D341Med (cell line): ENCODE data around the gene RHO.

Experiments
- DNase-seq: peaks from one replicate; pipeline ENCODE4 v3.0.0; 2012; ENCODE audit warnings: low spot score

RHO gene

DNA sequence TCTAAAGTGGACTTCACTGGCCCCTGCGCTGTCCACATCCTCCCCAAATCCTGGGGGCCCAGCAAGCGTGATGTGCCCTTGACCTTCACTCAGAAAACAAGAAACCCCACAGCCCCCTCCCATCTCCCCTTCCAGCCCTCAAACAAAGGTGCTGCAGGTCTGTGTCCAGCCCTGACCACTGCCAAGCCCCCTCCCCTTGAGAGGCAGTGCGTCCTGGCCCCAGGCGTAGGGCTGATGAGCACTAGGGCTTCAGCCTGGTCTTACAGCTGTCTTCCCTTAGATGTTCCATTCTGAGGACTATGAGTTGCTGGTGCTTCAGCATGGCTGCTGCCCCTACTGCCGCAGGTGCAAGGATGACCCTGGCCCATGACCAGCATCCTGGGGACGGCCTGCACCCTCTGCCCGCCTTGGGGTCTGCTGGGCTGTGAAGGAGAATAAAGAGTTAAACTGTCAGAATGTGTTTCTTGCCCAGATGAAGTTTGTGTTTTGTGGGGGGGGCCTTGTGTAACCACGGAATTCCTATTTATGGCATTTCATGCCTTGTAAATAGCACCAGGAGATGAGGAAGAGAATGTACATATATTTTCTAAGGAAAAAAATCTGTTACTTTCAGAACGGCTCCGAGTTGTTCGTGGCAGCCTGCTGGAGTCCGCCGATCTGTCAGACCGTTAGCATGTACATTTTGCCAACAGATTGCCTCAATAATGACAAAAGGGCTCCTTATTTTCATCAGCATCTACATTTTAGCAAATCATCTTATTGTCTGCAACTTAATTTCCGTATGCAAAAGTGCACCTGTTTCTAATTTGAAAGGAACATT is 8.3 kb upstream of the RHO start:
- DNase-seq: no peak

DNA sequence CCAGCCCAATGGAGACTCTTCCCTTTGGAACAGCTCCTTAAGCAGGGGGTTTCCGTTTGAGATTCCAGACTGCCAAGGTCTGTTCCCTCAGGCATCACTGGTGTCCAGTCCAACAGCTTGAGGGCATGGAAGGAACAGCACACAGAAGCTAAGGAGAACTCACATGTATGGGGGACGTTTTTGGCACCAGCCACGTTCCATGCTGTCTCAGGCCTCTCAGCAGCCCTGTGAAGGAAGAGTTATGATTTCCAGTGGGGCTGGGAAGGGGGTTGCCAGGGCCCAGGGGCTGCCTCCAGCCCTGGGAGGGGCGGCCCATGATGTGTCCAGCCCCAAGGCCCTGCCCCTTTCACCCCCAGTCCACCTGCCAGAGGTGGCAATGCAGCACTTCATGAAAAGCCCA is 7.5 kb upstream of the RHO start:
- DNase-seq: no peak

- no peak for DNase-seq
Measured at GRCh38 chr3:129521611-129522010, 6.8 kb upstream of the RHO start.

GRCh38 chr3:129522953-129523352 is 5.5 kb upstream of the RHO start:
- DNase-seq: no peak

GRCh38 chr3:129524081-129524480 is 4.4 kb upstream of the RHO start:
- DNase-seq: no peak

DNA sequence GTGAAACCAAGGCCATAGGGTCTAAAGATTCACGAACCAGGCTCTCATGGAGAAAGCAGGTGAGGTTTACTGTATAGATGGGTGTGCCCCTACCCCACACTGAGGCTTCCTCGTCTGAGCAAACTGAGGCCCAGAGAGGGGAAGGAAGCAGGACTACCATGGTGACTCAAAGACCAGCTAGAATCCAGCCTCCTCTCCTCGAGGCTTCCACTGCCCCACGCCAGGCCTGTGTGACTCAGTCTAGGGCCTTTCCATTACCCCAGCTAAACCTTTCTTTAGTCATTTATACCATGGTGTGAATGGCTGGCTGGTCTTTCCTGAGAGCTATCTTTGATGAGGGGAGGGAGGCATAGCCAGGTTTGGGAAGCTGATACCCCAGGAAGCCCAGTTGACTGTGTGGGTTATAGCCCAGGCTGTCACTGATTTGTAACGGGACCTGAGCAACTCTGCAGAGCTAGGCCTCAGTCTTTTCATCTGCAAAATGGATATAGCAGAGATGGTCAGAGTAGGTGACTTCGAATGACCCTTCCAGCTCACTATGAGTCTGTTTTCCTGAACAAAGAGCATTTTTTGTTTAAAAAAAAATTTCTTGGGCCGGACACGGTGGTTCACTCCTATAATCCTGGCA is 3.0 kb upstream of the RHO start:
- DNase-seq: no peak

DNA sequence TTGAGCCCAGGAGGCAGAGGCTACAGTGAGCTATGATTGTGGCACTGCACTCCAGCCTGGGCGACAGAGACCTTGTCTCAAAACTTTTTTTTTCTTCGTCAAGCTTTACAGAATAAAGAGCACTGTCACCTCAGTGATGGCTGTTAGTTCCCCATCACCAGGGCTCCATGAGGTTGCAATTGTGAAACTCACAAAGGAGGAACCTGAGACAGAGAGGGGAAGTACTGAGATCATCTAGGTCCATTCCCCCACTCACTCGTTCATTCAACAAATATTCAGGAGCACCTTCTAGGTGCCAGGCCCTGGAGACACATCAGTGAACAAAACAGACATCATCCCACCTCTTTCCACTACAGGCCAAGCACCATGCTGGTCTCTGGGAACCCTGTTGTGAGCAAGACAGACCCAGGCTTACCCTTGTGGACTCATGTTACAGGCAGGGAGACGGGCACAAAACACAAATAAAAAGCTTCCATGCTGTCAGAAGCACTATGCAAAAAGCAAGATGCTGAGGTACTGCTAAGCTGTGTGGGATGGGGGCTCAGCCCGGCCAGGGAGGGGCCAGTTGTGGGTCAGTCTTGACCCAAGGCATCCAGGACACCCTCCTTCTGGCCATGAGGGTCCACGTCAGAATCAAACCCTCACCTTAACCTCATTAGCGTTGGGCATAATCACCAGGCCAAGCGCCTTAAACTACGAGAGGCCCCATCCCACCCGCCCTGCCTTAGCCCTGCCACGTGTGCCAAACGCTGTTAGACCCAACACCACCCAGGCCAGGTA is 2.1 kb upstream of the RHO start:
- DNase-seq: no peak

- DNase-seq: no peak
Measured at GRCh38 chr3:129527262-129527661, 1.2 kb upstream of the RHO start.

DNA sequence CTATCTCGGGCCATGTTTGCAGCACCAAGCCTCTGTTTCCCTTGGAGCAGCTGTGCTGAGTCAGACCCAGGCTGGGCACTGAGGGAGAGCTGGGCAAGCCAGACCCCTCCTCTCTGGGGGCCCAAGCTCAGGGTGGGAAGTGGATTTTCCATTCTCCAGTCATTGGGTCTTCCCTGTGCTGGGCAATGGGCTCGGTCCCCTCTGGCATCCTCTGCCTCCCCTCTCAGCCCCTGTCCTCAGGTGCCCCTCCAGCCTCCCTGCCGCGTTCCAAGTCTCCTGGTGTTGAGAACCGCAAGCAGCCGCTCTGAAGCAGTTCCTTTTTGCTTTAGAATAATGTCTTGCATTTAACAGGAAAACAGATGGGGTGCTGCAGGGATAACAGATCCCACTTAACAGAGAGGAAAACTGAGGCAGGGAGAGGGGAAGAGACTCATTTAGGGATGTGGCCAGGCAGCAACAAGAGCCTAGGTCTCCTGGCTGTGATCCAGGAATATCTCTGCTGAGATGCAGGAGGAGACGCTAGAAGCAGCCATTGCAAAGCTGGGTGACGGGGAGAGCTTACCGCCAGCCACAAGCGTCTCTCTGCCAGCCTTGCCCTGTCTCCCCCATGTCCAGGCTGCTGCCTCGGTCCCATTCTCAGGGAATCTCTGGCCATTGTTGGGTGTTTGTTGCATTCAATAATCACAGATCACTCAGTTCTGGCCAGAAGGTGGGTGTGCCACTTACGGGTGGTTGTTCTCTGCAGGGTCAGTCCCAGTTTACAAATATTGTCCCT is 1.2 kb downstream of the RHO start:
- no peak for DNase-seq

- no peak for DNase-seq
Measured at GRCh38 chr3:129530251-129530791, 1.9 kb downstream of the RHO start.

- DNase-seq: no peak
Measured at GRCh38 chr3:129530821-129531220, 2.4 kb downstream of the RHO start.

DNA sequence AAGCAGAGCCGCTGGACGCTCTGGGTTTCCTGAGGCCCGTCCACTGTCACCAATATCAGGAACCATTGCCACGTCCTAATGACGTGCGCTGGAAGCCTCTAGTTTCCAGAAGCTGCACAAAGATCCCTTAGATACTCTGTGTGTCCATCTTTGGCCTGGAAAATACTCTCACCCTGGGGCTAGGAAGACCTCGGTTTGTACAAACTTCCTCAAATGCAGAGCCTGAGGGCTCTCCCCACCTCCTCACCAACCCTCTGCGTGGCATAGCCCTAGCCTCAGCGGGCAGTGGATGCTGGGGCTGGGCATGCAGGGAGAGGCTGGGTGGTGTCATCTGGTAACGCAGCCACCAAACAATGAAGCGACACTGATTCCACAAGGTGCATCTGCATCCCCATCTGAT is 3.3 kb downstream of the RHO start:
- no peak for DNase-seq

GRCh38 chr3:129532261-129532660 is 3.8 kb downstream of the RHO start:
- no peak for DNase-seq

DNA sequence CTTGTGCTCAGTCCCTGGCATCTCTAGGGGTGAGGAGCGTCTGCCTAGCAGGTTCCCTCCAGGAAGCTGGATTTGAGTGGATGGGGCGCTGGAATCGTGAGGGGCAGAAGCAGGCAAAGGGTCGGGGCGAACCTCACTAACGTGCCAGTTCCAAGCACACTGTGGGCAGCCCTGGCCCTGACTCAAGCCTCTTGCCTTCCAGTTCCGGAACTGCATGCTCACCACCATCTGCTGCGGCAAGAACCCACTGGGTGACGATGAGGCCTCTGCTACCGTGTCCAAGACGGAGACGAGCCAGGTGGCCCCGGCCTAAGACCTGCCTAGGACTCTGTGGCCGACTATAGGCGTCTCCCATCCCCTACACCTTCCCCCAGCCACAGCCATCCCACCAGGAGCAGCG is 5.0 kb downstream of the RHO start:
- no peak for DNase-seq

DNA sequence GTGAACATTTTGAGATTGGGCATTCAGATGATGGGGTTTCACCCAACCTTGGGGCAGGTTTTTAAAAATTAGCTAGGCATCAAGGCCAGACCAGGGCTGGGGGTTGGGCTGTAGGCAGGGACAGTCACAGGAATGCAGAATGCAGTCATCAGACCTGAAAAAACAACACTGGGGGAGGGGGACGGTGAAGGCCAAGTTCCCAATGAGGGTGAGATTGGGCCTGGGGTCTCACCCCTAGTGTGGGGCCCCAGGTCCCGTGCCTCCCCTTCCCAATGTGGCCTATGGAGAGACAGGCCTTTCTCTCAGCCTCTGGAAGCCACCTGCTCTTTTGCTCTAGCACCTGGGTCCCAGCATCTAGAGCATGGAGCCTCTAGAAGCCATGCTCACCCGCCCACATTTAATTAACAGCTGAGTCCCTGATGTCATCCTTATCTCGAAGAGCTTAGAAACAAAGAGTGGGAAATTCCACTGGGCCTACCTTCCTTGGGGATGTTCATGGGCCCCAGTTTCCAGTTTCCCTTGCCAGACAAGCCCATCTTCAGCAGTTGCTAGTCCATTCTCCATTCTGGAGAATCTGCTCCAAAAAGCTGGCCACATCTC is 6.1 kb downstream of the RHO start:
- DNase-seq: no peak

DNA sequence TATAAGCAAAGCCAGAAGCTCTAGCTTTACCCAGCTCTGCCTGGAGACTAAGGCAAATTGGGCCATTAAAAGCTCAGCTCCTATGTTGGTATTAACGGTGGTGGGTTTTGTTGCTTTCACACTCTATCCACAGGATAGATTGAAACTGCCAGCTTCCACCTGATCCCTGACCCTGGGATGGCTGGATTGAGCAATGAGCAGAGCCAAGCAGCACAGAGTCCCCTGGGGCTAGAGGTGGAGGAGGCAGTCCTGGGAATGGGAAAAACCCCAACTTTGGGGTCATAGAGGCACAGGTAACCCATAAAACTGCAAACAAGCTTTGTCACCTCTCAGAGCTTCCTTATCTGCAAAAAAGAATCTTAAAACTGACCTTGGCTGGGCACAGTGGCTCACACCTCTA is 6.6 kb downstream of the RHO start:
- DNase-seq: no peak

- DNase-seq: no peak
Measured at GRCh38 chr3:129536374-129536667, 7.9 kb downstream of the RHO start.

- DNase-seq: no peak
Measured at GRCh38 chr3:129536804-129537203, 8.4 kb downstream of the RHO start.

DNA sequence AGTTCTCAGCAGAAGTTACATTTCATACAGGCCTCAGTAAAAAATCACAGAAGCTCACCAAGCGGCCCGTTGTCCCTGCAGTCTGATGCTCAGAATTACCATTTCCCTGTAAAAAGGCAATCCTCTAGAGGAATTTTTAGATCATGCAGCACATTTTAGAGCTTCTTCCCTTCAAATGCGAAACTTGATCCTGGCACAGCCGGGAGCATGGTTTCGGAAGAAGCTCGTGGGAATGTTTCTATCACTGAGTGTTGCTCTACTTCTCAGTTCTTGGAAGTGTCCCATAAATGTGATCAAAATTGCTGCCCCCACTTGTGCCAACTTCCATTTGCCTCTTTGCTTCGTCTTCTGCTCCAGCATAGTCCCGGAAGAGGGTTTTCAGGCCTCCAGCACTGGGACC is 10.8 kb downstream of the RHO start:
- no peak for DNase-seq

- no peak for DNase-seq
Measured at GRCh38 chr3:129540776-129541516, 12.5 kb downstream of the RHO start.

- DNase-seq: no peak
Measured at GRCh38 chr3:129542747-129543146, 14.3 kb downstream of the RHO start.
